Neural progenitor cell (in vitro differentiated cells): Measurements from ENCODE around the gene TTYH3. TPM values are rescaled to one million over a fixed set of nuclear protein-coding genes. Genes with fewer than 3 reads are reported as not detected.
A peak's percentile ranks its signal among the peaks of the same experiment; 100 is the strongest.

ENCODE experiments used
- DNase-seq: peaks from one replicate; pipeline ENCODE4 v3.0.0-alpha.2; 2016; ENCODE audit warnings: low spot score
- H2AFZ ChIP-seq: fragments of 200-600 bp; sonication (generic); replicated peaks from 2 replicates; pipeline ENCODE4 v1.6.1; 2016; ENCODE audit warnings: antibody characterized with exemption
- H3F3A ChIP-seq: fragments of 200-600 bp; sonication (generic); 2 replicates; pipeline ENCODE4 v1.6.1; 2016; ENCODE audit warnings: antibody characterized with exemption, low read depth
- H3K27ac ChIP-seq: fragments of 200-600 bp; sonication (generic); 2 replicates; pipeline ENCODE4 v1.5.1; 2016; ENCODE audit warnings: mild to moderate bottlenecking
- H3K27me3 ChIP-seq: fragments of 200-600 bp; sonication (generic); 2 replicates; pipeline ENCODE4 v1.6.1; 2016; ENCODE audit warnings: mild to moderate bottlenecking, moderate library complexity
- H3K36me3 ChIP-seq: fragments of 200-600 bp; sonication (generic); 2 replicates; pipeline ENCODE4 v1.5.1; 2016
- H3K4me1 ChIP-seq: fragments of 200-600 bp; sonication (generic); 2 replicates; pipeline ENCODE4 v1.6.1; 2016; ENCODE audit warnings: mixed run types
- H3K4me2 ChIP-seq: fragments of 200-600 bp; sonication (generic); 2 replicates; pipeline ENCODE4 v1.6.1; 2016
- H3K4me3 ChIP-seq: fragments of 200-600 bp; sonication (generic); 2 replicates; pipeline ENCODE4 v1.5.1; 2016
- H3K79me2 ChIP-seq: fragments of 200-600 bp; sonication (generic); 2 replicates; pipeline ENCODE4 v1.6.1; 2016; ENCODE audit warnings: low read depth
- H3K9ac ChIP-seq: fragments of 200-600 bp; sonication (generic); 2 replicates; pipeline ENCODE4 v1.6.1; 2016
- H3K9me3 ChIP-seq: fragments of 200-600 bp; sonication (generic); 2 replicates; pipeline ENCODE4 v1.5.1; 2016; ENCODE audit warnings: low read depth
- H4K20me1 ChIP-seq: fragments of 200-600 bp; sonication (generic); 2 replicates; pipeline ENCODE4 v1.6.1; 2016; ENCODE audit warnings: low read depth
- H3K27ac Mint-ChIP-seq: 3 replicates; pipeline ENCODE4 v1.8.0; 2021; ENCODE audit warnings: mixed read lengths
- H3K27me3 Mint-ChIP-seq: 2 replicates; pipeline ENCODE4 v1.8.0; 2022; ENCODE audit warnings: low read depth, mild to moderate bottlenecking, inconsistent platforms, moderate library complexity, mixed read lengths; ENCODE audit not compliant: insufficient read depth
- H3K36me3 Mint-ChIP-seq: 3 replicates; pipeline ENCODE4 v1.8.0; 2021; ENCODE audit warnings: mixed read lengths
- H3K4me1 Mint-ChIP-seq: 3 replicates; pipeline ENCODE4 v1.8.0; 2021; ENCODE audit warnings: mixed read lengths
- H3K4me3 Mint-ChIP-seq: 3 replicates; pipeline ENCODE4 v1.8.0; 2021; ENCODE audit warnings: mild to moderate bottlenecking, moderate library complexity, mixed read lengths
- H3K9me3 Mint-ChIP-seq: 3 replicates; pipeline ENCODE4 v1.8.0; 2020; ENCODE audit warnings: mixed read lengths
- CTCF ChIP-seq: fragments of 200-600 bp; sonication (generic); IDR thresholded peaks from 2 replicates; pipeline ENCODE4 v1.5.1; 2017; ENCODE audit warnings: antibody characterized with exemption, mild to moderate bottlenecking
- EZH2 ChIP-seq: fragments of 200-600 bp; sonication (generic); IDR thresholded peaks from 2 replicates; pipeline ENCODE4 v1.6.1; 2017; ENCODE audit warnings: antibody characterized with exemption, mild to moderate bottlenecking, moderate library complexity
- EZH2phosphoT487 ChIP-seq: fragments of 200-600 bp; sonication (generic); IDR thresholded peaks from 2 replicates; pipeline ENCODE4 v1.6.1; 2017; ENCODE audit warnings: antibody characterized with exemption
- total RNA-seq: library from RNA; depleted of rRNA; stranded (reverse); fragments of >200 nt; gene quantifications from 2 replicates; pipeline ENCODE4 v1.2.3, GENCODE V29; 2015; ENCODE audit warnings: low replicate concordance

TTYH3 gene
- total RNA-seq, 1 donor from 2014 or later = 13.2 TPM

GRCh38 chr7:2627258-2628129 is 4.3 kb upstream of the TTYH3 start:
- Histone ChIP-seq H4K20me1 (peaks cover 5% of the 10 kb centered on the region), H3K79me2 (peaks cover 6% of the 10 kb centered on the region), H3F3A (peaks cover 13% of the 10 kb centered on the region), H3K4me1 (peaks cover 7% of the 10 kb centered on the region), H2AFZ (no peak overlapping the region), H3K27me3 (no peaks in the 10 kb centered on the region), H3K9ac (no peak overlapping the region), H3K9me3 (no peaks in the 10 kb centered on the region), H3K4me3 (no peak overlapping the region), H3K36me3 (no peaks in the 10 kb centered on the region), H3K4me2 (no peak overlapping the region), H3K27ac (no peak overlapping the region)
- H3K9me3 Mint-ChIP-seq = no peaks in the 10 kb centered on the region
- no peaks in the 10 kb centered on the region for H3K36me3 Mint-ChIP-seq
- TF ChIP-seq EZH2 (no peak), CTCF (no peak), EZH2phosphoT487 (no peak)
- peak overlapping the region; percentile 7 for H3K4me3 Mint-ChIP-seq
- peaks cover 24% of the 10 kb centered on the region for H3K4me1 Mint-ChIP-seq
- peaks cover 4% of the 10 kb centered on the region for H3K27me3 Mint-ChIP-seq
- no peak for DNase-seq
- peak overlapping the region; percentile 76 for H3K27ac Mint-ChIP-seq

GRCh38 chr7:2628130-2628482 is 3.7 kb upstream of the TTYH3 start:
- Histone ChIP-seq H3K4me2 (no peak overlapping the region), H3K9me3 (no peaks in the 10 kb centered on the region), H3K27me3 (no peaks in the 10 kb centered on the region), H3K79me2 (peaks cover 12% of the 10 kb centered on the region), H3F3A (peaks cover 13% of the 10 kb centered on the region), H4K20me1 (peaks cover 11% of the 10 kb centered on the region), H3K9ac (no peak overlapping the region), H3K4me3 (no peak overlapping the region), H3K27ac (no peak overlapping the region), H3K36me3 (no peaks in the 10 kb centered on the region), H3K4me1 (peaks cover 1% of the 10 kb centered on the region), H2AFZ (no peak overlapping the region)
- DNase-seq = no peak
- H3K9me3 Mint-ChIP-seq = no peaks in the 10 kb centered on the region
- H3K4me1 Mint-ChIP-seq = peaks cover 22% of the 10 kb centered on the region
- H3K4me3 Mint-ChIP-seq = peak overlapping the region; percentile 7
- peaks cover 4% of the 10 kb centered on the region for H3K27me3 Mint-ChIP-seq
- TF ChIP-seq CTCF (no peak), EZH2phosphoT487 (no peak), EZH2 (no peak)
- H3K27ac Mint-ChIP-seq = peak overlapping the region; percentile 76
- H3K36me3 Mint-ChIP-seq = no peaks in the 10 kb centered on the region

- Mint-ChIP-seq H3K36me3 (no peaks in the 10 kb centered on the region), H3K4me1 (peaks cover 26% of the 10 kb centered on the region), H3K9me3 (no peaks in the 10 kb centered on the region), H3K4me3 (no peak overlapping the region), H3K27me3 (peaks cover 4% of the 10 kb centered on the region), H3K27ac (no peak overlapping the region)
- H3K36me3 ChIP-seq = no peaks in the 10 kb centered on the region
- no peaks in the 10 kb centered on the region for H3K9me3 ChIP-seq
- H4K20me1 ChIP-seq = peaks cover 19% of the 10 kb centered on the region
- peaks cover 6% of the 10 kb centered on the region for H3K4me1 ChIP-seq
- H3K4me3 ChIP-seq = no peak overlapping the region
- H3K27ac ChIP-seq = no peak overlapping the region
- no peak overlapping the region for H3K4me2 ChIP-seq
- H3F3A ChIP-seq = peaks cover 19% of the 10 kb centered on the region
- H3K79me2 ChIP-seq = peaks cover 20% of the 10 kb centered on the region
- TF ChIP-seq EZH2phosphoT487 (no peak), CTCF (no peak), EZH2 (no peak)
- no peak overlapping the region for H2AFZ ChIP-seq
- H3K27me3 ChIP-seq = no peaks in the 10 kb centered on the region
- no peak for DNase-seq
- no peak overlapping the region for H3K9ac ChIP-seq
These were observed 2.9 kb upstream of the TTYH3 start for GRCh38 chr7:2628891-2629290.
